T-helper 22 cell (primary cell): ENCODE results near the gene PRRC2C.

Experiments used
- DNase-seq: peaks from one replicate; pipeline ENCODE4 v3.0.0-alpha.2; 2020; ENCODE audit warnings: low read depth

PRRC2C gene

DNA sequence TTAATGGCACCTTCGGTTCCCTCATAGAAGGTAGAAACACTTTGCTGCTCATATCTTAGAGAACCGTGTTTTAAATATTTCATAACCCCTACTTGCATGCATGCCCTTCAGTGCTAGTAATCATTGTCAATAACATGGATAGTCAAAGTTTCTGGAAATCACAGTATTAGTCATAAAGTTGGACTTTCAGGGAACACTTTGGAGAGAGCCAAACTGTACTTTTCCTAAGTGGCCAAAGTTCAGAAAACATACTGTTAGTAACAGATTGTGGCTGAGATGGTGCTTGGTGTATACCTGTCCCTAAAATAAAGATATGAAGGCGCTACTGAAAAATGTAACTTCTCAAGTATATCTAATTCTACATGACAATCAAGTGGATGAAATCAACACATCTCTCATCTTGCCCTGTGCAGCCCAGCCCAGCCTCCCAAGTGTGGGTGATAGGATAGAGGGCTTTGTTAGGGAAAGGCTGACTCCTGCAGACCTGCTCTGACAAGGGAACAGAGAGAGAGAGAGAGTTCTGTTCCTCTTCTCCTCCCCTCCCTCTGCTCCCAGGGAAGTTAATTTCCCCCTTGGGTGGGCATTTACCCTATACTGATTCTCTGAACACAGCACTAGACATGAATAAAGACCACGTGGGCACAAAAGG lies 152.7 kb downstream of the PRRC2C start:
- no peak for DNase-seq

DNA sequence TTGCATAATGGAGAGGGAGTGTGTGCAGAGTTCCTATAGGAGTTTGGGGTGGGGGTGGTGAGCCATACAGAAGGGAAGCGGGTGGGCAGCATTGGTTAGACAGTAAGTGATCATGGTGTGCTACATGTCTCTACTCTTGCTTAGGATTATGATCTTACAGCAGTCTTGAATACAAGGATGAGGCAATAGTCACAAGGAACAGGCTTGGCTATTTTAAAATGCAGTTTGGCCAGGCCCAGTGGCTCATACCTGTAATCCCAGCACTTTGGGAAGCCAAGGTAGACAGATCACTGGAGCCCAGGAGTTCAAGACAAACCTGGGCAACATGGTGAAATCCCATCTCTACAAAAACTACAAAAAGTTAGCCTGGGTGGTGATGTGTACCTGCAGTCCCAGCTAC lies 154.9 kb downstream of the PRRC2C start:
- DNase-seq = no peak

DNA sequence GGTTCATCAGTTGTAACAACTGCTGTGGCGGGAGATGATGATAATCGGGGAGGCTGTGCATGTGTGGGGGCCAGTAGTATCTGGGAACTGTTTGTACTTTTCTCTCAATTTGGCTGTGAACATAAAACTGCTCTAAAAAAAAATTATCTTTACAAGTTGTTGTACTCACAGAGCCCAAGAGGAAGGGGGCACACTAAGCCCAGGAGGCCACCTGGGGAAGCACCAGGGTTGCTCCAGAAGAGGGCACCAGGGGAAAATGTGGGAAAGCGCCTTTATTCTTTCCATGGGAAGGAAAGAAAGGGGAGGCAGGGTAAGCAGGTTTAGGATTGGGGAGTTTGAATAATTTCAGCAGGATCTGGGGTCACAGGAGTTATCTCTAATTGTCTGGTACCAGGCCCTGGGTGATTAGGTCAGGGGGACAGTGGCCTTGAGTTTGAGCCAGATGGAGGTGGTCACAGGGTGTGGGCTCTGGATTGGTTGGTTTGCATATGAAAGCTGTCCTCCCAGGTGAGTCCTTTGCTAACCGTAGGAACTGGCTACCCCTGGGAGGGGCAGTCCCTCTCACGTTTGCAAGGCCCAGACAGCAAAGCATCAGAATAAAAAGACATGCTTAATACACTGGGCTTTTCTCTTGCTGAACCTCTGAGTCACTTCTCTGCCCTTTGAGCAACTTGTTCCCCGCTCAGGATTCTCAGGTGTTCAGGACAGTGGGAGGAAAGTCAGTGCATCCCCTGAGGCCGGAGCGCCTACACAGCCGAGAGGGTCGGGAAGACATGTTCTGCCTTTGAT lies 155.9 kb downstream of the PRRC2C start:
- DNase-seq = no peak

DNA sequence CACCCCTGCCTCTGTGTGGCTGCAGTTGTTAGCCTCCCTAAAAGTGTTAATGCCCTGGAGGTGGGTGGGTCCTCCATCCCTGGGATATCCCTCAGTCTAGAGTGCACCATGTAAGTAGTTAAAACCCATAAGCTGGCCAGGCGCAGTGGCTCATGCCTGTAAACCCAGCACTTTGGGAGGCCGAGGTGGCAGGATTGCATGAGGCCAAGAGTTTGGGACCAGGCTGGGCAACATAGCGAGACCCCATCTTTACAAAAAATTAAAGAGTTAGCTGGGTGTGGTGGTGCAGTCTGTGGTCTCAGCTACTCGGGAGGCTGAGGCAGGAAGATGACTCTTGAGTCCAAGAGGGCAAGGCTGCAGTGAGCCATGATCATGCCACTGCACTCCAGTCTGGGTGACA lies 156.9 kb downstream of the PRRC2C start:
- no peak for DNase-seq
